GM21360 (cell line): Measurements from ENCODE around the gene TEX14.
"Not testable (repeated sequence)": the region's sequence is repeated elsewhere in the genome, so short reads cannot be mapped to it uniquely, and the experiment has no call there.

Experiments
- ATAC-seq: cut with Tn5 transposase; IDR thresholded peaks from one replicate; pipeline ENCODE4 v1.9.1; 2021; ENCODE audit warnings: mild to moderate bottlenecking, moderate library complexity; ENCODE audit not compliant: unreplicated experiment

Gene TEX14

GRCh38 chr17:58568044-58568799, 123.6 kb downstream of the TEX14 start:
- ATAC-seq = no peak

GRCh38 chr17:58565389-58566311, 126.2 kb downstream of the TEX14 start:
- no peak for ATAC-seq

DNA sequence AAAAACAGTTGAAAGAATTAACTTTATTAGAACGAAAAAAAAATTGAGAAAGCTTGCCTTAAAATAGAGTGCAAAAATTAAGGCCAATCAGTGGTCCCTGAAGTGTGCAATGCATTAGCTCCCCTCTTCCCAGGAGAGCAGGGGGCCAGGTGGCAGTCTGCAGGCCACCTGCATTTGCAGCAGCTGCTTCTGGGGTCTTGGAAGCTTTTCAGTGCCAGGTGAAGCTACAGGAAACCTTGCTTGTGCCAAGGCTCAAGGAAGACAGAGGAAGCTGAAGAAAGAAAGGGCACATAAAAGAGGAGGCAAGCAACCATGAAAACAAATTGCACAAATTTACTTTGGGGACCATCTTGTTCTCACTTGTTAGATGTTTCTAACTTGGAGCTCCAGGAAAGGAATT, 126.9 kb downstream of the TEX14 start:
- no peak for ATAC-seq

DNA sequence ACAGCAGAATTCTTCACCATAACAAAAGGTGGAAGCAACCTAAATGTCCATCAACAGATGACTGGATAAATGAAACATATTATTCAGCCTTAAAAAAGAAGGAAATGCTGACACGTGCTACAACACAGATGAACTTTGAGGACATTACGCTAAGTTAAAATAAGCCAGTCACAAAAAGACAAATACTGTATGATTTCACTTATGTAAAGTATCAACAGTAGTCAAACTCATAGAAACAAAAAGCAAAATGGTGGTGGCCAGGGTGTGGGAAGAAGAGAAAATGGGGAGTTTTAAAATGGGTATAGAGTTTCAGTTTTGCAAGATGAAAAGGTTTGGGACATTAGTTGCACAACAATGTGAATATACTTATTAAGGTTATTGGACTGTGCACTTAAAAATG, 127.6 kb downstream of the TEX14 start:
- ATAC-seq = no peak

- no peak for ATAC-seq
These were observed 131.3 kb downstream of the TEX14 start for GRCh38 chr17:58560511-58560910.

DNA sequence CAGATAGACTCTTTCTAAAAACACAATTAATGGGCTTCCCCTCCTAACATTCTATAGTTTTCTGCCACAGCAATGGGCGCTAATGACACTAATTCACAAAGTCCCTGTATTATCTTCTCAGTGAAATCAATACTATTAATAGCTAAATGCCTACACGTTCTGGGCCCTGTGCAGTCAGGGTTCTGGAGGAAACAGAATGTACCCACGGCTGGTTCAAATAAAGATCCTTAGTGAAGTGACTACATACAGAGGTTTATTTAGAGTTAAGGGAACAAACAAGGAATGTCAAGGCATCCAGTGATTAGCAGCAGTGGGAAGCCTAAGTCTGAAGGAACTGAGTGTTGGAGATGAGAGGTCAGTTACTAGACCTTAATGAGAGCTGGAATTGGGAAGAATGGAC, 133.9 kb downstream of the TEX14 start:
- ATAC-seq = no peak

GRCh38 chr17:58556833-58557250, 135.0 kb downstream of the TEX14 start:
- ATAC-seq = no peak

- ATAC-seq = not testable (repeated sequence)
These were observed 136.7 kb downstream of the TEX14 start for GRCh38 chr17:58555109-58555508.

GRCh38 chr17:58541249-58541648, 150.6 kb downstream of the TEX14 start:
- ATAC-seq = no peak

DNA sequence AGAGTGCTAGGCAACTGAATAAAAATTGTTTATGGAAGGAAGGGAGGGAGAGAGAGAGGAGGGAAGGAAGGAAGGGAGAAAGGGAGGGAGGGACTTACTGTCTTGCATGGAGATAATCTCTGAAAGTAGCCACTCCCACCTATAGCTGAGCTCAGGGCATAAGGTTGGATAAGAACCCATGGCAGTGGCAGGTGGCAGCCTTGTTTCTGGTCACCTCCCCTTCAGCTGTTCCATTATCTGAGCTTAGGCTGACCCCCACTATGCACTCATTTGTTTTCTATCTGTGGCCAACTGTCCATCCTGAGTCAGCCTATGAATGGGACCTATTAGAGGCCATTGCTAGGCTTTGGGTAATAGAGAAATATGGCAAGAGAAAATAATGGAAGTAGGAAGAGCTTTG, 152.1 kb downstream of the TEX14 start:
- no peak for ATAC-seq

GRCh38 chr17:58538811-58539409, 152.9 kb downstream of the TEX14 start:
- ATAC-seq = no peak

DNA sequence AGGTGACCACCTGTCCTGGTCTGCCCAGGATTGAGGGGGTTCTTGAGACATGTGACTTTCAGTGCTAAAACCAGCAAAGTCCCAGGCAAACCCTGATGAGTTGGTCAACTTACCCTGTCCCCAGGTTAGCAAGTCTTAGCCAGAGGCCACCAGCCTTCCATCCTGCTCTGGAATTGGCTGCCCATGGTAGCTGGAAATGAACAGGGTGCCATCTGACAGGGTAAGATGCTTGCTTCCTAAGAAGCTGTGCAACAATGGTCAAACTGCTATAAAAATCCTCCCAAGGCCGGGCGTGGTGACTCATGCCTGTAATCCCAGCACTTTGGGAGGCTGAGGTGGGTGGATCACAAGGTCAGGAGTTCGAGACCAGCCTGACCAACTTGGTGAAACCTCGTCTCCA, 154.6 kb downstream of the TEX14 start:
- ATAC-seq = no peak

DNA sequence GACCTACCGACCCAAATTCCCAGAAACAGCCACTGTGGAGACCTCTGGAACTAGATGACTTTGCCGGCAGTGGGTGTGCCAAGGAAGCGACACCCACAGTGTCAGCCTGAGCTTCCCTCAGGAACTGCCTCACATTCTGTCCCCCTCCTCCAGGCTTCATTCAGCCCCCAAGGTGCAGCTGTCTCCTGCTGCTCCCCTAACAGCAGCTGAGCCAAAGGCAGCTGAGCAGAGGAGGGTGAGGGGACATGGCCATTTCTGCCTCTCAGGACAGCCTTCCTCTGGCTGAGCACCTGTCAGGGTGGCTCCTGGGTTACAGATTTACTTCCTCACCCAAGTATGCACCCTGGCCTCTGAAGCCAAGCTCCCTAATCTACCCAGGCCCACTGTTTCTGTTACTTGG, 155.3 kb downstream of the TEX14 start:
- ATAC-seq = no peak

- no peak for ATAC-seq
These were observed 156.4 kb downstream of the TEX14 start for GRCh38 chr17:58535431-58535830.

GRCh38 chr17:58534901-58535421, 156.9 kb downstream of the TEX14 start:
- no peak for ATAC-seq

GRCh38 chr17:58534331-58534730, 157.5 kb downstream of the TEX14 start:
- ATAC-seq = no peak

DNA sequence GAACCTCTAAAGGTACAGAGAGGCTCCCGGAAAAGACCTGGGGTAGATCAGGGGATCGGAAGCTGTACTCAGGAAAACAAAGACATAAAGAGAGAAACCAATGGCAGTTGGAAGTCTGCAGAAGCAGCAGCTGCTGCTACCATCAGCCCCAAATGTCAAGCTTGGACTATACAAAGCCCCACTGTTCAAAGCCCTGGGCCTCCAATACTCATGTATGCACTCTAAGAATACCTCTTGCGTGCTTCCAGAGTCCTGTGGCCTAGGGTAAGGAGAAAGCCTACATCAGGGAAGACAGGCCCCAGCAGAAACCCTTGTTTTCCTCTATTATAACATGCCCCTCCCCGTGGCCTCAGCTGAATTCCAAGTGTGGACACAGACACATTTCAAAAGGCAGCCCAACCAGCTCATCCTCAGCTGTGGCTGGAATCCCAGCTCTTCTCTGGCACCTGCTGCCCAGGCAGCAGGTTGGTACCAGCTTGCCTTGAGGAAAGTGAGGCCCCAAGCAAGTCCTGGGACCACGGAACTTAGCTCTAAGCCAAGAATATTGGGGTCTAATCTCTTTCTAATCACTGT, 158.1 kb downstream of the TEX14 start:
- no peak for ATAC-seq

DNA sequence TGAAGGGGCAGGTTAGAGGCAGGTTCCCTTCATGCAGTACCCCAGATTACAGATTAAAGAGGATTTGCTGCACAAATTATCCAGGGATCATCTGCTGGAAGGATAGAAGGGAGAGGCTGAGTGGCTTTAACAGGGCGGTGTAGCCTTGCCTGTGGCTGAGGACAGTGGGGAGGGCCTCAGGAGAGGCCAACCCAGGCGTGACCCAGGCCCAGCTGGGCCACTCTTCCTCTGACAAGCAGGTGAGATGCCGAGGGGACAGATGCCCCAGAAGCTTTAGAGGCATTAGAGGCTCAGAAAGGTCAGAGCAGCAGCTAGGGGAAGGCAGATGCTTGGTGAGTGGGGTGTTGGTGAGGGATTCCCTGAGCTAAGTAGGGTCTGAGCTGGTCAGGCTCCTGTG, 159.3 kb downstream of the TEX14 start:
- no peak for ATAC-seq

- ATAC-seq = no peak
These were observed 159.9 kb downstream of the TEX14 start for GRCh38 chr17:58531661-58532554.

- ATAC-seq = no peak
These were observed 160.7 kb downstream of the TEX14 start for GRCh38 chr17:58531122-58531521.
